CD4-positive, alpha-beta T cell treated with Interleukin-10 for 1 hour (primary cell): ENCODE data around the gene DHDH.
"Not testable (repeated sequence)": the region's sequence is repeated elsewhere in the genome, so short reads cannot be mapped to it uniquely, and the experiment has no call there.

ENCODE experiments used
- DNase-seq: peaks from one replicate; pipeline ENCODE4 v3.0.0-alpha.2; 2020

DHDH gene

DNA sequence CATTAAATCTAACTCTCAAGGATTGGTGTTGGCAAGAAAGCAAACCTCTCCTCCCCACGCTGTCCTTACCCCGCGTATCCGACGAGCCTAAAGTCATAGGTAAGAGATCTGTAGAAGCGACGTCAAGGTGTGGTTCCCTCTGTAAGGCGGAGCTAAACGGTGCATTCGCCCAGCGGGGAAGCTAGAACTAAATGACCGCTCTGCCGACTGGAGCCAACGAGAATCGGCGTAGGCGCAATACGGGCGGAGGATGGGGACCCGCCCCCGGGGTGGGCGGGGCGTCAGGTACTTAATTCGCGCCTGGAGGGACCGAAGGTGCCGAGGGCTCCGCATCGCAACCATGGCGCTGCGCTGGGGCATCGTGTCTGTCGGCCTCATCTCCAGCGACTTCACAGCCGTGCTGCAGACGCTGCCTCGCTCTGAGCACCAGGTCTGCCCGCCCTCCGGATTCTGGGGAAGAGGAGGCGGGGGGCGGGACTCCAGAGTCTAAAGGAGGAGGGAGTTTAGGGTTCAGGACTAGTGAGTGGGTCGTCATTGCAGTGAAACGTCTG is at the start of gene DHDH:
DHDH (plus strand) TSS at position 318 of the 551 bp plus-strand sequence; CDS start at position 341, 23 bp downstream.
- peak; percentile 93 for DNase-seq

DNA sequence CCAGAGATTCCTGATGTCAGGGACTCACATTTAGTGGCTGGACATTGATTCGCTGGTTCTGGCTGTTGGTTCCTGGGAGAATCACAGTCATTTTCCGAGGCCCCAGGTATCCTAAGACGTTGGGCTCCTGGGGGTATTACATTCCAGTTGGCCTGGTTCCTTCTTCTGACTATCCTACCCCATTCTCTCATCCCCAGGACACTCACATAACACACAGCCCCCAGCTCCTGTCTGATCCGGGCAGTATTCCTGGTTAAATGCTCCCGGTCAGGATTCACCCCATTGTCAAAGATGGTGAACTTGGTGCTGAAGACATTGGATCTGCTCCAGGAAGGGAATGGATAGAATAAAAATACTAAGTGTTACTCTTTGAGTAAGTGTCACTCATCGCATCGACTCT is 49.8 kb upstream of the DHDH start:
- peak; percentile 44 for DNase-seq

DNA sequence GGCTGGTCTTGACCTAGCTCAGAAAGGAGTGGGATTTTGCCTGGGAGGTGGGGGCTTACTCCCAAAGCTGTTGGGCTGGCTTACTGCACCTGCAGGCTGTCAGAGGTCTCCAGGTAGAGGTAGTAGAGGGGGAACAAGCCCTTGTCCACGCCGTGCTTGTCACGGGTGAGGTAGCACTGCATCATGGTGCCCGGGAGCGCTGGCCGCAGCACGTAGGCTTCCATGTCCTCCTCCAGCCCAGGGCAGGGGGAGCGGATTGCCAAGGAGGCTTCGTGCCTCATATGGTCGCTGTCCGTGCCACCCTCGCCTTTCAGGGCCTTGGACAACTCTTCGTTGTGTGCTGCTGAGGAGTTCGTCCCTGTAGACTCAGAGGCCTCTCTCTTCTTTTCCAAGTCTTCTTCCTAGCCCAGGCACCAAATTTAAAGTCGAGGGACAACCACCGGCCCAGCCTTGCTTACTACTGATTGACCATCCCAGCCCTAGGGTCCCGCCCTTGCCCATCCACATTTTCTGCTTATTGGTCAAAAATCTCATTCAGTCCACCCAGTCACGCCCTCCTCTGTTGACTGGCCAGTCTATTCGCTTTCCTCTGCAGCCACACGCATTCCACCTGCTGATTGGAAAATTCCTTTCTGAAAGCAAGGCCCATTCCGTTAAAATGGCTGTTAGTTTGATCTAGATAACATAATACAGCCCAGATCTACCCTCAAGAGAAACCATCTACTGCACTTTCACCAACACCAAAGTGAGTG is 45.5 kb upstream of the DHDH start:
- no peak for DNase-seq

DNA sequence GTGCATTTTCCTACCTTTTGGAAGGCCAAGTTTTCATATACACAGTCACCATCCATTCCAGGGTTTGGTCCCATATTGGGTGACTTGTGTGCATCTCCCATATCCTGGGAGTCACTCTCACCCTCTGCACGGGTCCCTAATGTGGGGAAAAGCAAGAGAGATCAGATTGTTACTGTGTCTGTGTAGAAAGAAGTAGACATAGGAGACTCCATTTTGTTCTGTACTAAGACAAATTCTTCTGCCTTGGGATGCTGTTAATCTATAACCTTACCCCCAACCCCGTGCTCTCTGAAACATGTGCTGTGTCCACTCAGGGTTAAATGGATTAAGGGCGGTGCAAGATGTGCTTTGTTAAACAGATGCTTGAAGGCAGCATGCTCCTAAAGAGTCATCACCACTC is 44.0 kb upstream of the DHDH start:
- not testable (repeated sequence) for DNase-seq

DNA sequence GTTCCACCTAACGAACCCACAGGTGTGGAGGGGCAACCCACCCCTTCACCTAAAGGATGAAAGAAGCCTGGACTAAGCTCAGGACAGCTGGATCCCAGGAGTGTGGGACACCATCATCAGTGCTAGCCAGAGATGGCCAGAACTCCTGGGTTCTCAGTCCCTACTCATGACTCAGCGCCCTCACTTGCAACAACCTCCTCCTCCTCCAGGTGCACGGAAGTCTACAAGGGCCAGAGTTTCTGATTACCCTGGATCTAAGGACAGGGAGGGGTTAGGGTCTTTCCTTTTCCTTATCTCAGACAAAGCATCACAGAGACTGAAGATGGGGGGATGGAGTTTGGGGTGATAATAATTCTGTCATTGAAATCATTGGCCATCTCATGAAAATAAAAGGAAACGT is 42.9 kb upstream of the DHDH start:
- DNase-seq: no peak

DNA sequence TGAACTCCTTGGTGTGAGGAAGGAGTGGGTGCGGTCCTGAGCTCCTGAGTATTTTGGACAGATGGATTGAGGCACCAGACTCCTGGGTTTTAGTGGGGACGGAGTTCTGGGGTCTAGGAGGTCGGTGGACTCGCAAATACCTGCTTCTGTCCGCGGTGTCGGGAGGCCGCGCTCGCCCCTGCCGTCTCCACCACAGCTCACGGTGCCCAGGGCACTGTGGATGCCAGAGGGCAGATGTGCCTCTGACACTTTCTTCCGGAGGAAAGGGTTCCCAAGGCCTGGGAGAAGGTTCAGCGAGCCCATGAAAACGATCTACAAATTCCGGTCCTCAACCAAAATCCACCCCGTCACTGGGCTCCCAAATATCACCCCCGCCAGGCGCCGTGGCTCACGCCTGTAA is 38.3 kb upstream of the DHDH start:
- no peak for DNase-seq

DNA sequence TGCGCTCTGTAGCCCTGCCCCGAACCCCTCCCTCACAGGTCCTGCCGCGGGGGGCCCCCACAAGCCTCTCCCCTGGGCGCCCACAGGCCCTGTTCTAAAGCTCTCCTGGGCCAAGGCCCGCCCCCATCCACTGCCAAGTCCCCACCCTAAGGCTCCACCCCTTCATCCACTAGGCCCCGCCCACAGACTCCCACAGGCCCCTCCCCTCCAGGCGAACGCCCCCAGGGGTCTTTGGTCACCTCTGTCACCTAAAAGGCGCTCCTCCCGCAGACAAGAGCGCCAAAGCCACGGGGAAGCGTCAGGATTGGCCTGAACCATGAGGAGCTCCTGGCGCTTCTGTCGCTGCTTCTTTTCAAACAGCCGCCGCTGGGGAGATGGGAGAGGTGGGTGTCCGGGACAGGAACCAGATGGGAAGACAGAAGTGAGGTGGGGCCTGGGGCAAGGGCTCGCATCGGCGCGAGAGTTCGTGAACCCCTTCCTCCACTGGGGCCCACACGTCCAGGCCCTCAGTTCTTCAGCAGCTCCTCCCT is 37.2 kb upstream of the DHDH start:
- peak; percentile 59 for DNase-seq

DNA sequence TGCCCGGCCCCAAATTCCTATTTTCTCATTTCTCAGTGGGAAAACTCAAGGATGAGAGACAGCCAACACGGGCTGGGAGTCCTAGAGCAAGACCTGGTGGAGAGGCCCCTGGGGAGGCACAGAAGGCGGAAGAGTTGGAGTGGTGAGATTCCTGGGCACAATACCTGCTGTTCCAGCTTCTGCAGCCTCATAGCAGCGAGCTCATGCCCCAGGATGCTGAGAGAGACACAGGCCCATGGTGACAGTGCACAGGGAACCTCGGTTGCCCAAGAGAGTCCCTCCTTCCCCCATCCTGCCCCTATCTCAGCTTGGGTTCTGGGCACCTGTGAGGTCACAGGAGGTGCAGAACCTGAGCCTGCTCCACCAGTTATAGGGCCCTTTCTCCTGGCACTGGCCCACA is 36.3 kb upstream of the DHDH start:
- DNase-seq: no peak

DNA sequence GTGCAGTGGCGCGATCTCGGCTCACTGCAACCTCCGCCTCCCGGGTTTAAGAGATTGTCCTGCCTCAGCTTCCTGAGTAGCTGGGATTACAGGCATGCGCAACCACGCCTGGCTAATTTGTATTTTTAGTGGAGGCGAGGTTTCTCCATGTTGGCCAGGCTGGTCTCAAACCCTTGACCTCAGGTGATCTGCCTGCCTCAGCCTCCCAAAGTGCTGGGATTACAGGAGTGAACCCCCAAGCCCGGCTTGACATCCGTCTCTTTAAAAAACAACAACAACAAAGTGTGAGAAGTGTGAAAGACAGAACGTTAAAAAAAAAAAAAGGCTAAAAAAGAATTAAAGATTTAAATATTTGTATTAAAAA is 34.1 kb upstream of the DHDH start:
- DNase-seq: not testable (repeated sequence)

DNA sequence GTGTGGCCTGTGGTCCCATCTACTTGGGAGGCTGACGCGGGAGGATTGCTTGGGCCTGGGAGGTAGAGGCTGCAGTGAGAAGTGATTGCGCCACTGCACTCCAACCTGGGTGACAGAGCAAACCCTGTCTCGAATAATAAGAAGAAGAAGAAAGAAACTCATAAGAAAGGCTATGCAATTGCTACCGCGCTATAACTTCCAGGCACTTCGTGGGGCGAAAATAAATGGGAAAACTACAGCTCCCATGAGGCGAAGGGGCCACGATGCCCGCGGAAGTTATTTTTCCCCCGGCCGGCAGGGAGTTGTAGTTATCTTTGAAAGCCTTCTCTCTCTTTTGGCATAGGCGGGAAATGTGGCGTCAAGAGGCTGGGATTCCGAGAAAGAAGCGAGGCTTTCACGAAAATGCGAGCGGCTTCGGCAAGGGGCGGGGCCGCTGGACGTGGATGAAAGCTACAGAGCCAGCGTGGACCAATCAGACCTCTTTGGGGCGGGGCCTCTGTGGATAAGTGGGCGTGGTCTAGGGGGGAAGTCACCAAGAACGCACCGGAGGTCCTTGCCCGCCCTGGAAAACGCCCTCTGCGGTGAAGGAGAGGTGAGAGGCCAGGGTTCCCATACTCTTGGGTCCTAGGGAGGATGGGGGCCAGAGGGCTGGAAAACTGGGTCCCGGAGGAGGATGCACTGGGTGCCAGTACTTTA is 33.6 kb upstream of the DHDH start, which contains the start of gene NUCB1:
NUCB1 (plus strand) TSS at position 532 of the 696 bp plus-strand sequence. CDS start 485 bp downstream, outside the sequence.
- DNase-seq: peak; percentile 99

DNA sequence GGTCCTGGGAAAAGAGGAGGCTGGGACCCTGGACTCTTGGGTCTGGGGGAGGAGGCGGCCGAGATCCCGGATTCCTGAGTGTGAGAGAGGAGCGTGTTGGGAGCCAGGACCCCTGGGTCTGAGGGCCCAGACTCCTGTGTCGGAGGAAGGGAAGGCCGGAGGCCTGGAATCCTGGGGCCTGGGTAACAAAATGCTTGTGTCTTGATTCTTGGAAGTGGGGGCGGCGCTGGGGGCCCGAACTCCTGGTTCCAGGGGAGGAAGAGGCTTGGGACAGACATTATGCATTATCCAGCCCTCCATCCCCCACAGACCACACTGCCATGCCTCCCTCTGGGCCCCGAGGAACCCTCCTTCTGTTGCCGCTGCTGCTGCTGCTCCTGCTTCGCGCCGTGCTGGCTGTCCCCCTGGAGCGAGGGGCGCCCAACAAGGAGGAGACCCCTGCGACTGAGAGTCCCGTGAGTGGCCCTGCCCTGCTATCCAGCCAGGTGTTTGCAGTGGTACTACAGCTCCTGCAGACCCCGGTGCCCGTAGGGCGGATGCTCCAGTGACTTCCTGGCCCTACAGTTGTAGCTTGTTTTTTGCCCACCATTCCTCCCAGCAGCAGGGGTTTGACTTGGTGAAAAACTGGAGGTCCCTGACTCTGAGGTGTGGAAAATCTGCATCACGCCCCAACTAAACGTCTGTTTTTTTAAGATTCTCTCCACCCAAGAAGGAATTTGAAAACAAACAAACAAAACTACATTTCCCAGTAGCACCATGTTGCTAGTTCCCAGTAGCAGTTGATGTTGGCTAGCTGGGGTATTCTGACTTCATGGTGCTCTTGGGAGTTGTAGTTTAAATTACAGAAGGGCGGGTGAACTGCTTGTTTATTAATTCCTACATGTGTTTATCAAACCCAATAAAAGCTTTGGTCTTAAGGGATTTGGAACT is 32.8 kb upstream of the DHDH start:
- peak; percentile 55 for DNase-seq

DNA sequence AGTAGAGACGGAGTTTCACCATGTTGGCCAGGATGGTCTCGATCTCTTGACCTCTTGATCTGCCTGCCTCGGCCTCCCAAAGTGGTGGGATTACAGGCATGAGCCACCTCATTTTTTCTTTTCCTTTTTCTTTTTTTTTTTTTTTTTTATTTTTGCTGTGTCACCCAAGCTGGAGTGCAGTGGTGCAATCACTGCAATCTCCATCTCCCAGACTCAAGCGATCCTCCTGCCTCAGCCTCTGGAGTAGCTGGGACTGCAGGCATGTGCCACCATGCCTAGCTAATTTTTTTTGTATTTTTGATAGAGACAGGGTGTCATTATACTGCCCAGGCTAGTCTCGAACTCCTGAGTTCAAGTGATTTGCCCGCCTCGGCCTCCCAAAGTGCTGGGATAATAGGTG is 31.2 kb upstream of the DHDH start:
- DNase-seq: not testable (repeated sequence)

DNA sequence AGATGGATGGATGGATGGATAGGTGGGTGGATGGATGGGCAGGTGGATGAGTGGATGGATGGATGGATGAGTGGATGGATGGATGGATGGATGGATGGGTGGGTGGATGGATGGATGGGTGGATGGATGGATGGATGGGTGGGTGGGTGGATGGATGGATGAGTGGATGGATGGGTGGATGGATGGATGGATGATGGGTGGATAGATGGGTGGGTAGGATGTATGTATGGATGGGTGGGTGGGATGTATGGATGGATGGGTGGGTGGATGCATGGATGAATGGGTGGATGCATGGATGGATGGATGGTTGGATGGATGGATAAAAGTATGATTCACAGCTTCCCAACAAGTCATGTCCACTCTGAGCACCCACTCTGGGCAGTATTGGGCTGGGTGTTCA is 29.7 kb upstream of the DHDH start:
- not testable (repeated sequence) for DNase-seq

DNA sequence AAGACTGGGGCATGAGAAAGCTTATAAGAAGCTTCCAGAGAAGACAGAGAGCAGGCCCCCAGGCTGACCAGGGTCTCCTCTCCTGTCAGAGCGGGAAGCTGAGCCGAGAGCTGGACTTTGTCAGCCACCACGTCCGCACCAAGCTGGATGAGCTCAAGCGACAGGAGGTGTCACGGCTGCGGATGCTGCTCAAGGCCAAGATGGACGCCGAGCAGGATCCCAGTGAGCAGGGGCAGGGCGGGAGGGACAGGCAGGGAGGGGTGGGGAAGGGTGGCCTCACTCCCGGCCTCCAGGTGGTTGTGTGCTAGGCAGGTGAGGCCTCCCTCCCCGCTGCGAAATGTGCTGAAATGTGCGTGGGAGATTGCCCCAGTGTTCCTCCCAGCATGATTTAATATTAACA is 27.8 kb upstream of the DHDH start:
- no peak for DNase-seq

DNA sequence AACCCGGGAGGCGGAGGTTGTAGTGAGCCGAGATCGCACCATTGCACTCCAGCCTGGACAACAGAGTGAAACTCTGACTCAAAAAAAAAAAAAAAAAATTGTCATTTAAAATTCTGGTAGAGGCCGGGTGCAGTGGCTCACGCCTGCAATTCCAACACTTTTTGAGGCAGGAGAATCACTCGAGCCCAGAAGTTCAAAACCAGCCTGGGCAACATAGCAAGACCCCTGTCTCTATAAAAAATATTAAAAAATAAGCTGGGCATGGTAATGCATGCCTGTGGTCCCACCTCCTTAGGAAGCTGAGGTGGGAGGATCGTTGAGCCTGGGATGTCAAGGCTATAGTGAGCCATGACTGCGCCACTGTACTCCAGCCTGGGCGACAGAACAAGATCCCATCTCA is 27.2 kb upstream of the DHDH start:
- no peak for DNase-seq

DNA sequence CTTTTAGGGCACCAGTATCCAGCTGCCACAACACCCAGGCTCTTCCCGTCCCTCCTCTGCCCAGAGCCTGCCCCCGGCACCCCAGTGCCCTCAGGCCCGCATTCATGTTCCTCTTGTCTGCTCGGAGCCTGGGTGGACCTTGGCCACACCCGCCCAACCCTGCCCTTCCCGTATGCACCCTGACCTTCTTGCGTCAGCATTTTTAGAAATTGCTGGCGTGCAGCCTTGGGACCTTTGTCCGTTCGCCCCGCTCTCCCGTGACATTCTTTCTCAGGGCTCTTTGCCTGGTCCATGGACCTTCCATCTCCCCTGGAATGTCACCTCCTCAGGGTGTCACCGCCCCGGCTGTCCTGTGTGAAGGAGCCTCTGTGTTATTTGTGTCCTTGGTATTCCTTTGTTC is 25.8 kb upstream of the DHDH start:
- DNase-seq: no peak

DNA sequence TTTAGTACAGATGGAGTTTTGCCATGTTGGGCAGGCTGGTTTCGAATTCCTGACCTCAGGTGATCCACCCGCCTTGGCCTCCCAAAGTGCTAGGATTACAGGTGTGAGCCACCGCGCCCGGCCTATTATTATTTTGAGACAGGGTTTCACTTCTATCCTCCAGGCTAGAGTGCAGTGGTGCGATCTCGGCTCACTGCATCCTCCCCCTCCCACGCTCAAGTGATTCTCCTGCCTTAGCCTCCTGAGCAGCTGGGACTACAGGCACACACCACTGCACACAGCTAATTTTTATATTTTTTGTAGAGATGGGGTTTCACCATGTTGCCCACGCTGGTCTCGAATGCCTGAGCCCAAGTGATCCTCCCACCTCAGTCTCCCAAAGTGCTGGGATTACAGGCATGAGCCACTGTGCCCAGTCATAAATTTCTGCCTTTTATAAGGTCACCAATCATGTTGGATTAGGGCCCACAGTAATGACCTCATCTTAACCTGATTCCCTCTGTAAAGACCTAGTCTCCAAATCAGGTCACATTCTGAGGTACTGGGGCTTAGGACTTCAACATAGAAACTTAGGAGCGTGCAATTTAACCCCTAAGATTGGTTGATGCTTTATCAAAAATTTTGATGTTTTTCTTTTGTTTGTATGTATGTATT is 23.9 kb upstream of the DHDH start:
- DNase-seq: not testable (repeated sequence)

DNA sequence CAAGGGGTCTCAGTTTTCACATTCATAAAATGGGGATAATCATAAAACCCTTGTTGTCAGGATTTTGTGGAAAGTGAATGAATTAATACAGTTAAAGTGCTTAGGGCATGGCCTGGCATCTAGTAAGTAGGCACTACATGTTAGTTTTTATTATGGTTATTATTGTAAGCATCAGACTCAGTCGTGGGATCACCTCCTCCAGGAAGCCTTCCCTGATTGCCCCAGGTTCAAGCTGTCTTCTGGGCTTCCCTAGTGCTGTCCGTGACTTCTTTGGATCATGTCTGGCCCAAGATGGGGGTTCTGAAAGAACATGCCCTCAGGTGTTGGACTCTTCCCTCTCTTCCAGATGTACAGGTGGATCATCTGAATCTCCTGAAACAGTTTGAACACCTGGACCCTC is 22.7 kb upstream of the DHDH start:
- DNase-seq: no peak

DNA sequence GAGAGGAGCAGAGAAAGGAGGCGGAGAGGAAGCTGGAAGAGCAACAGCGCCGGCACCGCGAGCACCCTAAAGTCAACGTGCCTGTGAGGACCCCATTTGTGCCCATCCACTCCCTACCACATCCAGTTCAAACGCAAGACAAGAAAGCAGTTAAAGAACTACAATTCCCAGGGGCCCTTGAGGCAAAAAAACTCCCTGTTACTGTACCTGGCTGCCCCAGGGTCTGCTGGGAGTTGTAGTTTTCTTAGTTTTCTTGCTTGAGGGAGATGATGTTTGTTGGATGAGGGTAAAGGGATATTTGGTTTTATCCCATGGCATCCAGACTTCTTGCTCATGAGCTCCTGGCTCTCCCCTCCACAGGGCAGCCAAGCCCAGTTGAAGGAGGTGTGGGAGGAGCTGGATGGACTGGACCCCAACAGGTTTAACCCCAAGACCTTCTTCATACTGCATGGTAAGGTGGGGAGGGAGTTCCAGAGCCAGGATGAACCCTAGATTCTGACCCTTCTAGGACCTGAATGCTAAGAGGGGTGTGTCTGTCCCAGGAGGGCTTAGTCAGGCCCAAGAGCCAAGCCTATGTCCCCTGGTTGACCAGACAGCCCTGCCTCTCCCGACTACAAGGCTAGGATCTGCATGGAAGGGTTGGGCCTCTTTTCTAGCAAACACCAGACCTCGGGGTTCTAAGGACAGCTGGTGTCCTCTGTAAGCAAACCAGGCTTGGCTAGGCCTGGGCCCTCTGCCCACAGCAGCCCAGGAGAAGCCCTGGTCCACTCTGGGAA is 20.2 kb upstream of the DHDH start:
- DNase-seq: peak; percentile 41

DNA sequence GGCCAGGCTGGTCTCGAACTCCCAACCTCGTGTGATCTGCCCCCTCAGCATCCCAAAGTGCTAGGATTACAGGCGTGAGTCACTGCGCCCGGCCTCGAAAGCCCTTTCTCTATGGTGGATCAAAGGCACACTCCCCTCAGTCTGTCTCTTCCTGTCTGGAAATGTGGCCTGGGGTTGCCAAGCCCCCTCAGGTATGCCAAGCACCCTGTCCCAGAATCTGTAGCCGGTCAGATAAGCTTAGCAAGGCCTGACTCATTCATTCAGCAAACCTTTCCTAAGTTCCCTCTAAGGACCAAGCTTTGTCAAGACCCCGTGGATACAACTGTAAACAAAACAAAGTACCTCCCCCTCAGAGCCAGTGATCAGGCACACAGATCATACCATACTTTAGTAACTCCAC is 19.3 kb upstream of the DHDH start:
- DNase-seq: no peak

DNA sequence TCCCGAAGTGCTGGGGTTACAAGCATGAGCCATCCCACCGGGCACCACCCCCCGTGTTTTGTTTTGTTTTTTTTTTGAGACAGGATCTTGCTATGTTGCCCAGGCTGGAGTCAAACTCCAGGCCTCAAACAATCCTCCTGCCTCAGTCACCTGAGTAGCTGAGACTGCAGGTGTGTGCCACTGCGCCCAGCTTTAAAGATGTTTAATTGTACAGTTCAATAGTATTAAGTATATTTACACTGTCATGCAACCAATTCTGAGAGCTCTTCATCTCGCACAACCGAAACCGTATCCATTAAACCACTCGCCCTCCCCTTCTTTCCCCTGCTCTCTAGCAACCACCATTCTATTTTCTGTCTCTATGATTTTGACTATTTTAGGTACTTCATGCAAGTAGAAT is 17.7 kb upstream of the DHDH start:
- no peak for DNase-seq
